ENCODE data around the gene NEK2.

GRCh38 chr1:211676761-211677160, 1.3 kb upstream of the NEK2 start:
- no peak for TF ChIP-seq POLR2A (IDR thresholded peaks at IDR 0.05)
- no peak for TF ChIP-seq CTCF (IDR thresholded peaks at IDR 0.05)
- no peak for TF ChIP-seq POLR2AphosphoS5 (IDR thresholded peaks at IDR 0.05)

Data from breast epithelium (tissue), 3 donors.